ENCODE data around the gene ACER2. TPM values are rescaled to one million over a fixed set of nuclear protein-coding genes. Genes with fewer than 3 reads are reported as not detected.

The ACER2 gene
- total and polyA plus RNA-seq, 2 of the 8 experiments (the other 6 are each of a cell fraction or from before 2014, with no cell fraction given) = 7.4 to 8.8 TPM

DNA sequence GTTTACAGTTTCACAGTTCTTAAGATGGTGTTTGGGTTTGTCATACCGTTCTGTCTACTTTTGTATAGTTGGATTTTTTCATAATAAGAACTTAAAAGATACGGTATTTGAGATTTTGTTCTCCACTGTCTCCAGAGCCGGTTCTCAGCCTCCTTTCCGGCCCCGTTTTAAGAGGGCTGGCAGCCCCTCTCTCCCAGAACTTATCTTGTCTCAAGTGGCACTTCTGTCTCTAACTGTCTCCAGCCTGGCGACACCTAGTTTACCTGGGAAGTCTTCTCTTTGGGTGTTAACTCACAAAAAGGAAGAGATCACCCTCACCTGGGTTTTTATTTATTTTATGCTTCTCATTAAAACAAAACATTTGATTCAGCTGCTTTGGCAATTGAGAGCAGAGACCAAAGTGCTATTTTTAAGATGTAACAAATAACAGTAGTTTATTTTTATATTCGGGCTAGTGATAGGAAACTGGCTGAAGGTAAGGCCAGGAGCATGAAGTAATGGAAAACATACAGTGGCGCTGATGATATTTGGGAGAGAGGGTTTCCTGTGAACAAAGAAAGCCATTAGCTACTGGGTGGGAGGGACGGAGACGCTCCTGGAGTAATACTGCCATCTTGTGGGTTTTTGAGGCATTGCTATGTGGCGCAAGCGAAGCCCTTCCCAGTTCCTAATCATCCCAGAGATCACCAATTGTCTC is 48.3 kb downstream of the ACER2 start (continued):
- peak; percentile 74 to 98 (median 85) for TF ChIP-seq CTCF (IDR thresholded peaks at IDR 0.05; ENCODE audit: control extremely low read depth in 1 of 3, insufficient read depth in 1 of 3, low read depth in 1 of 3, low read length in 3 of 3)

All from H1 (cell line).